Testis (tissue), 2 donors: ENCODE measurements around the gene PPARG.

ENCODE experiments used
- POLR2A ChIP-seq: fragments of 450-650 bp; IDR thresholded peaks from one replicate; pipeline ENCODE4 v1.6.1; 2017; ENCODE audit warnings: antibody characterized with exemption, mild to moderate bottlenecking, moderate library complexity
- TF ChIP-seq, protein P1 (sequence below), 3 experiments: fragments of 450-650 bp in 2 of 3; fragments of 200-600 bp in 1 of 3; sonication (generic) in 1 of 3; IDR thresholded peaks; one replicate each; pipeline ENCODE4 v1.5.1; 2016 to 2019; ENCODE audit warnings: antibody characterized with exemption in 3 of 3, mild to moderate bottlenecking in 2 of 3, moderate library complexity in 1 of 3

DNA sequence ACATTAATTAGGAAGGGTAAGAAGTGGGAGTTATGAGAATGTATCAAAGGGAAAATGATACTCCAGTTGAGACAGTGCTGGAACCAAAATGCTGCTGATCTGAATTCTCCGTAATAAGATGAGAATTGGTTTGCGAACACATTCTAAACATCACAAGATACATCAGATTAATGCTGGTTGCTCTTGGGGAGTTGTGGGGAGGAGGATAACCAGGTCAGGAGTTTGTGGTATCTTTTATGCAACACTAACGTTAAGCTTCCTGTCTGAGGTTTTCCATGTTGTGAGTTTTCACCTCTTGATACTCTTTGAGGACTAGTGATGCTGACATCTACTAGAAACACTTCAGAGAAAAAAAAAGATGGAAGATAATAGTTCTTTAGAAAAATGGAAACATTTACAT lies 47.2 kb downstream of the PPARG start:
- TF ChIP-seq, protein P1, sequence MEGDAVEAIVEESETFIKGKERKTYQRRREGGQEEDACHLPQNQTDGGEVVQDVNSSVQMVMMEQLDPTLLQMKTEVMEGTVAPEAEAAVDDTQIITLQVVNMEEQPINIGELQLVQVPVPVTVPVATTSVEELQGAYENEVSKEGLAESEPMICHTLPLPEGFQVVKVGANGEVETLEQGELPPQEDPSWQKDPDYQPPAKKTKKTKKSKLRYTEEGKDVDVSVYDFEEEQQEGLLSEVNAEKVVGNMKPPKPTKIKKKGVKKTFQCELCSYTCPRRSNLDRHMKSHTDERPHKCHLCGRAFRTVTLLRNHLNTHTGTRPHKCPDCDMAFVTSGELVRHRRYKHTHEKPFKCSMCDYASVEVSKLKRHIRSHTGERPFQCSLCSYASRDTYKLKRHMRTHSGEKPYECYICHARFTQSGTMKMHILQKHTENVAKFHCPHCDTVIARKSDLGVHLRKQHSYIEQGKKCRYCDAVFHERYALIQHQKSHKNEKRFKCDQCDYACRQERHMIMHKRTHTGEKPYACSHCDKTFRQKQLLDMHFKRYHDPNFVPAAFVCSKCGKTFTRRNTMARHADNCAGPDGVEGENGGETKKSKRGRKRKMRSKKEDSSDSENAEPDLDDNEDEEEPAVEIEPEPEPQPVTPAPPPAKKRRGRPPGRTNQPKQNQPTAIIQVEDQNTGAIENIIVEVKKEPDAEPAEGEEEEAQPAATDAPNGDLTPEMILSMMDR (IDR thresholded peaks at IDR 0.05) = no peak
- no peak for TF ChIP-seq POLR2A
